HepG2 (cell line): ENCODE results near the gene SND1. TPM values are rescaled to one million over a fixed set of nuclear protein-coding genes. Genes with fewer than 3 reads are reported as not detected.

Source experiments
- CSRNP1 ChIP-seq: sonication (generic); formaldehyde crosslinking; IDR thresholded peaks from 2 replicates; pipeline ENCODE4 v1.8.1; 2023; ENCODE audit warnings: mild to moderate bottlenecking, missing genetic modification reagents
- JUN ChIP-seq: sonication (generic); formaldehyde crosslinking; IDR thresholded peaks from 2 replicates; pipeline ENCODE4 v1.4.0; 2020; ENCODE audit warnings: mild to moderate bottlenecking, missing genetic modification reagents
- KAT7 ChIP-seq: IDR thresholded peaks from 2 replicates; pipeline ENCODE4 v1.6.1; 2018; ENCODE audit warnings: borderline replicate concordance, missing compliant biosample characterization
- MTA1 ChIP-seq: sonication (generic); formaldehyde crosslinking; IDR thresholded peaks from 2 replicates; pipeline ENCODE4 v1.4.0; 2020; ENCODE audit warnings: missing genetic modification reagents, mild to moderate bottlenecking, borderline replicate concordance
- SYNCRIP ChIP-seq: fragments of 200-400 bp; formaldehyde crosslinking; IDR thresholded peaks from 2 replicates; pipeline ENCODE4 v1.6.1; 2018; ENCODE audit warnings: mild to moderate bottlenecking, low read depth, low read length; ENCODE audit not compliant: insufficient read depth
- ZNF207 ChIP-seq: fragments of 450-650 bp; IDR thresholded peaks from 2 replicates; pipeline ENCODE4 v1.6.1; 2016; ENCODE audit warnings: antibody characterized with exemption, borderline replicate concordance
- ZNF407 ChIP-seq: sonication (generic); formaldehyde crosslinking; IDR thresholded peaks from one replicate; pipeline ENCODE4 v1.5.1; 2020; ENCODE audit warnings: mild to moderate bottlenecking, missing genetic modification reagents; ENCODE audit errors: not compliant biosample characterization
- ZNF883 ChIP-seq: sonication (generic); formaldehyde crosslinking; IDR thresholded peaks from 2 replicates; pipeline ENCODE4 v1.5.1; 2020; ENCODE audit warnings: mild to moderate bottlenecking, missing genetic modification reagents; ENCODE audit errors: not compliant biosample characterization
- polyA plus RNA-seq, 8 experiments: library from polyadenylated mRNA; depleted of rRNA in 3 of 8; stranded (reverse) in 7 of 8; unstranded in 1 of 8; fragments of >200 nt; fragmentation: Illumina TruSeq in 4 of 8; extraction: Trizol in 4 of 8; gene quantifications; 2 replicates each; pipeline versions ENCODE4 v1.2.1 to v1.2.3, GENCODE V29; 2011 to 2016; ENCODE audit warnings: low read depth in 4 of 8, missing spikeins in 1 of 8, mixed read lengths in 1 of 8; ENCODE audit not compliant: insufficient read depth in 1 of 8
- total RNA-seq, 5 experiments: library from RNA; depleted of rRNA; stranded (reverse); fragments of >200 nt; fragmentation: Illumina TruSeq; extraction: Trizol; gene quantifications; 2 replicates each; pipeline ENCODE4 v1.2.3, GENCODE V29; 2016; ENCODE audit warnings: low read depth in 1 of 5

Gene SND1
- total and polyA plus RNA-seq, 2 of the 13 experiments (the other 11 are each of a cell fraction or from before 2014, with no cell fraction given), result 110 to 182 TPM

- TF ChIP-seq ZNF407 (CRISPR knock-in tag) (no peak), MTA1 (no peak), ZNF207 (no peak), KAT7 (no peak), JUN (CRISPR knock-in tag) (no peak), ZNF883 (CRISPR knock-in tag) (no peak), SYNCRIP (no peak), CSRNP1 (no peak)
Measured at GRCh38 chr7:127666602-127667001, 14.6 kb downstream of the SND1 start (continued).
